NCI-H2107 treated with DMSO at 0.1 percent for 48 hours (cell line): Measurements from ENCODE around the gene ALG2.

Experiments used
- DNase-seq: peaks from one replicate; lab custom pipeline; 2025; ENCODE audit not compliant: unreplicated experiment; lab: John Stamatoyannopoulos, UW

ALG2 gene

GRCh38 chr9:99221621-99222415, at the start of gene ALG2, which contains the start of gene SEC61B:
Gene ALG2 (minus strand): TSS chr9:99221942. CDS start chr9:99221894, 48 bp downstream.
Gene SEC61B (plus strand): TSS chr9:99222282. CDS start chr9:99222364, 82 bp downstream.
- DNase-seq, result peak; percentile 69

- no peak for DNase-seq
These were observed 48.7 kb upstream of the ALG2 start for GRCh38 chr9:99270491-99270890.

GRCh38 chr9:99269416-99269815, 47.7 kb upstream of the ALG2 start:
- no peak for DNase-seq

- DNase-seq, result peak; percentile 21
These were observed 44.7 kb upstream of the ALG2 start for GRCh38 chr9:99266255-99267023.

GRCh38 chr9:99265691-99266090, 43.9 kb upstream of the ALG2 start:
- DNase-seq, result no peak

GRCh38 chr9:99264070-99264680, 42.4 kb upstream of the ALG2 start:
- DNase-seq, result no peak

- no peak for DNase-seq
These were observed 41.2 kb upstream of the ALG2 start for GRCh38 chr9:99262949-99263418.

GRCh38 chr9:99261923-99262322, 40.2 kb upstream of the ALG2 start:
- no peak for DNase-seq

GRCh38 chr9:99259231-99259918, 37.6 kb upstream of the ALG2 start:
- DNase-seq, result peak; percentile 10

GRCh38 chr9:99257723-99258389, 36.1 kb upstream of the ALG2 start:
- no peak for DNase-seq

GRCh38 chr9:99255651-99256050, 33.9 kb upstream of the ALG2 start:
- no peak for DNase-seq

- no peak for DNase-seq
These were observed 32.2 kb upstream of the ALG2 start for GRCh38 chr9:99253772-99254431.

- no peak for DNase-seq
These were observed 31.4 kb upstream of the ALG2 start for GRCh38 chr9:99253134-99253533.

GRCh38 chr9:99251157-99251556, 29.4 kb upstream of the ALG2 start:
- DNase-seq, result no peak

GRCh38 chr9:99249619-99250018, 27.9 kb upstream of the ALG2 start:
- no peak for DNase-seq

- DNase-seq, result no peak
These were observed 22.9 kb upstream of the ALG2 start for GRCh38 chr9:99244344-99245260.

GRCh38 chr9:99241106-99241505, 19.4 kb upstream of the ALG2 start:
- no peak for DNase-seq

GRCh38 chr9:99239341-99240060, 17.8 kb upstream of the ALG2 start:
- DNase-seq, result no peak
